Activated CD8-positive, alpha-beta memory T cell treated with anti-CD3 and anti-CD28 coated beads, Interleukin-2, amount 50 U/mL, for 24 hours (primary cell): ENCODE results near the gene ATG12.
"Not testable (repeated sequence)": the region's sequence is repeated elsewhere in the genome, so short reads cannot be mapped to it uniquely, and the experiment has no call there.

ENCODE experiments used
- DNase-seq: peaks from one replicate; pipeline ENCODE4 v3.0.0-alpha.2; 2020; ENCODE audit errors: extremely low read depth

Gene ATG12

DNA sequence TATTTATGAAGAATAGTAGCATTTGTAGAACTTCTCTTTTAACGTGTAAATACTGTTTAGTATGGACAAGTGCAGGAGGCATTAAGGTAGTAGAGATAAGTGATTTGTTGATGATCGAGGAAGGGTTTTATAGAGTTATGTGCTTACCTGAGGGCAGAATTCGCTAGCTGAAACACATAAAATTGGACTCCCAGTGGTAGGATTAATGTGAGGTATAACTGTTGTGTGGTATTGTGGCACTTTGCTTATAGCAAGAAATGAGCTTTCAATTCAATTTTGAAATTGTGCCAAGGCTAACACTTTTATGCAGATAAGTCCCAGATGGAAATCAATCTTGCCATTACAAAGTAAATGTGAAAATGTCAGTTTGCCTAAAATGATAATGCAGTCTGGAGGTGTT, 1.6 kb upstream of the ATG12 start:
- no peak for DNase-seq

GRCh38 chr5:115842089-115842935, 947 bp upstream of the ATG12 start:
- DNase-seq, result no peak

GRCh38 chr5:115840873-115841272, 492 bp downstream of the ATG12 start:
- no peak for DNase-seq

DNA sequence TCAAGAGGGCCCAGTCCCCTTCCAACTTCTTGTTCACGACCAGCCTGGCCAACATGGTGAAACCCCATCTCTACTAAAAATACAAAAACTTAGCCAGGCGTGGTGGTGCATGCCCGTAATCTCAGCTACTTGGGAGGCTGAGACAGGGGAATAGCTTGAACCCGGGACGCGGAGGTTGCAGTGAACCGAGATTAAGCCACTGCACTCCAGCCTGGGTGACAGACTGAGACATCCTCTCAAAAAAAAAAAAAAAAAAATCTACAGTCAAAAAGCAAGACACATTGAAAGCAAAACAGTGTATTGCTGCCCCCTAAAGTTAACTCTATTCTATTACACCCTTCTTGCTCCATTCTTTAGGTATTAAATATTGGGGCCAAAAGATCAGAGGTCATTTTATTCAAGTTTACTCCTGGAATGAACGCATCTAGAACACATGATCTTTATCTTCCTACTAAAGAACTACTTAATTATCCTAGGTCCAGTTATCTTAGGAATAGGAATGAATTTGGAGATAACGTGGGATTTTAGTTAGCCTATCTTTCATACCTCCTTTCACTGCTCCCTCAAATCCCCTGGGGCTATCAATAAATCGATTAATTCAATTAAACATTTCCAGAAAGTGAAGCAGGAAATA, 2.4 kb downstream of the ATG12 start:
- no peak for DNase-seq

DNA sequence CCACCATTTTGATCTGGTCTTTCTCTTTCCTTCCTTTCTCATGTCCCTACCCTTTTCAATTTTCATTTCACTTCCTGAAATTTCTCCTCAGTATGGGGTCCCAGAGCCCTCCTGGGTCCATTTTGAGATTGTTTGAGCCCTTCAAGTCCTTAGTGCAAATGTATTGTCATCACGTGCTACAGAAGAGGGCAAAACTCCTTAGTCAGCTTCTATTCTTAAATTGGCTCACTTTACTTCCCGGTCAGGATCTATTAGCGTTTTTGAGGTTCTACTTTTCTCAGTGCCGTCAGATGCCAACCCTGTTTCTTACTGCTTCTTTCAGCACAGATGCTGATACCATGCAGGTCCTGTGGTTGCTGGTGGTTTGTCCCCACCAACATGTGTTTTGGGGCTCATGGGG, 5.9 kb downstream of the ATG12 start:
- no peak for DNase-seq

DNA sequence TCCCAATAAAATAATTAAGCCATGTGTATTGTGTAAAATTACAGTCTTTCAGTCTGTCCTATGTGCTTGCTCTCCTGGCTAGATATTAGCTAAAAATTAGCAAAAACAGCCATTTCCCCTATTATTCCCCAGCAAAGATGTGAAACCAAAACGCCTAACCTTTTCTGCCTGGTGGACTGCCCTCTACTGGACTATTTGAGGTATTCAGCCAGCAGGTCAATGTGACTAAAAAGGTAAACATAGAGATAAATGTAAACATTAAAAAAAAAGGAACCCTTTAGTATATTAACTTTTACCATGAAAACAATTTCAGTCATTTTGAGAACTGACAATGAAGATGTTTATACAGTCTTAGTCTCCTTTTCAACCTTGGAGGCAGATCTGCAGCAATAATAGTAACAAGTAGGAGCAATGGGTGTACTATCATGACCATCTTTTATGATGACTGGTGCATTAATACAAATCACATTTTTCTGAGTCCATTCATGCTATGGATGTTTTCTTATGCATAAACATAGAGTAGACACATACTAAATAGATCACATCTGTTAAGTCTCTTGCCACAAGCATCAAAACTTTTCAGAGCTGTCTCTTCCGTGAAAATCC, 10.1 kb downstream of the ATG12 start:
- DNase-seq, result no peak

- no peak for DNase-seq
Observed at GRCh38 chr5:115829913-115830312, 11.5 kb downstream of the ATG12 start.

GRCh38 chr5:115825948-115826347, 15.4 kb downstream of the ATG12 start:
- no peak for DNase-seq

- DNase-seq, result not testable (repeated sequence)
Observed at GRCh38 chr5:115824983-115825382, 16.4 kb downstream of the ATG12 start.

GRCh38 chr5:115820846-115821245, 20.5 kb downstream of the ATG12 start:
- no peak for DNase-seq

GRCh38 chr5:115818821-115819220, 22.5 kb downstream of the ATG12 start:
- no peak for DNase-seq

GRCh38 chr5:115817386-115817785, 24.0 kb downstream of the ATG12 start:
- DNase-seq, result no peak

DNA sequence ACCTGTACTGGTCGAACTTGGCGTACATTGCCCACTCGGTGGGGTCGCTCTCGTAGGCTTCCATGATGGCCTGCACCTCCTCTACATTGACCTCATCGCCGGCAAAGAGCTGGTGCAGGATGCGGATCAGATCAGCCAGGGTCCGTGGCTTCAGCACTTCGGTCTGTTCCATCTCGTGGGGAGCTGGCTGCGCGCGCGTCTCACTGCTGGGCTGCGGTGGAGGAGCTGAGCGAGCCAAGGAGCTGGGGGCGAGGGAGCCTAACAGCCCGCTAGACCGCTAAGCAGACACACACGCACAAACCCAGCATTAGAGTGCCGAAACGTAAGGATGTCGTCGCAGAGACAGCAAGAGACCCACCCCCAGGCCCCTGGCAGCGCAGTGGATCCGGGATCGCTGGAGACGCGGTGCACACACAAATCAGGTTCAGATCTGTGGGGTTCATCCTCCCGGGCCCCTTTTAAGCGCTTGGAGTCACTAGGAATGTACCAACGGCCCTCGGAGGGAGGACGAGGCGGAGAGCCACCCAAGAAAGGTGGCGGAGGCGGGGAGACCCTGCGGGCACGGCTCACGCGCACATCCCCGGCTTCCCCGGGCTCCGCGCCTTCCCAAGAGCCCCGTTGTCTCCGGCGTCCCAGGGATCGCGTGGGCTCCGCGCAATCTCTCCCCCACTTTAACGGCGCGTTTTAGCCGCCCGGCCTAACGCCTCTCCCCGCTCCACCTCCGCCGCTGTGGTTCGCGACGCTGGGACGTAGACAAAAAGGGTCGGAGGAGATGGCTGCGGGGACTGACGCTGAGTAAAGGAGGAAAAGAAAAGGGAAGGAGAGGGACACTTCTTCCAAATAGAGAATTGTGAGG, 24.9 kb downstream of the ATG12 start, which contains the start of gene CDO1:
CDO1 (minus strand) TSS at position 434 of the 856 bp plus-strand sequence; CDS start at position 172, 262 bp downstream.
- DNase-seq, result no peak

DNA sequence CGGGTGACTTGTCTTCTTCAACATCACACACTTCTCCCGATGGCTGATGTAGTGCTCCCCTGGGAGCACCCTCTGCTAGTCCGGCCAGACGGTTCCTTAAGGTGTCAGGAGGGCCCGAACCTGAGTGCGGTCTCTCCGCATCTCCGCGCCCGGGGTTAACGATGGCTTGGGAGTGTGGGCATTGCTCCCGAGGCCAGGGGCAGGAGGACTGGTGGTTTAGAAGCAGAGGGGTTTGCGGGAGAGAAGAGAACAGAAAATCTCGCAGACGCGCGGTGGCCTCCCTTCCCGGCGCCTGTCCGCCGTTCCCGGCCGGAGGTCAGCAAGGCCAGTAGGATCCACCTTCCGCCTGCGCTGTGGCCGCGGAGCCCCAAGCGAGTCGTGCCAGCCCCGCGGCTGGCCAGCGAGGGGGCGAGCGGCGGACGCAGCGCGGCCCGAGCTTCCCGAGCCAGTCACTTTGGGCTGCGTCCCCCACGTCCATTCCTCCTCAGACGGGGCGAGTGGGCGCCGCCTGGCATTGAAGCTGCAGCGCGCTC, 25.6 kb downstream of the ATG12 start:
- no peak for DNase-seq

GRCh38 chr5:115815006-115815692, 26.2 kb downstream of the ATG12 start:
- DNase-seq, result no peak

GRCh38 chr5:115813719-115814118, 27.6 kb downstream of the ATG12 start:
- DNase-seq, result no peak

GRCh38 chr5:115812372-115812771, 29.0 kb downstream of the ATG12 start:
- no peak for DNase-seq

DNA sequence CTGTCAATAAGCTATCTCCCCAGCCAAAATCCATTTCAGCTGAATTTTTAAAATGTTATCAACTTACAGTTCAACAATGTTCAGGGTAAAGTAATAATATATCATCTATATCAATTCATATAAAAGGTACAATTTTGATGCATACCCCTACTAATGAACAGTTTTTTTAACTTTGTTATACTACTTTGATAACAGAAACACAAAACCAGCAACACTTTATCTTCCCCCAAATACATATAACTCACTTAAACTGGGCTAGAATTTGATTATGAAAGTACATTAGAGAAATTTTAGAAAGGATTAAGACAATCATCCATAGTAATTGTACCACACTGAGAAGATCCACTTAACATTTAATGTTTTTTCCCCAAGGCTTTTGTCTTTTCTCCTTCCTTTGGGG, 30.0 kb downstream of the ATG12 start:
- DNase-seq, result no peak

- no peak for DNase-seq
Observed at GRCh38 chr5:115810761-115811160, 30.6 kb downstream of the ATG12 start.

DNA sequence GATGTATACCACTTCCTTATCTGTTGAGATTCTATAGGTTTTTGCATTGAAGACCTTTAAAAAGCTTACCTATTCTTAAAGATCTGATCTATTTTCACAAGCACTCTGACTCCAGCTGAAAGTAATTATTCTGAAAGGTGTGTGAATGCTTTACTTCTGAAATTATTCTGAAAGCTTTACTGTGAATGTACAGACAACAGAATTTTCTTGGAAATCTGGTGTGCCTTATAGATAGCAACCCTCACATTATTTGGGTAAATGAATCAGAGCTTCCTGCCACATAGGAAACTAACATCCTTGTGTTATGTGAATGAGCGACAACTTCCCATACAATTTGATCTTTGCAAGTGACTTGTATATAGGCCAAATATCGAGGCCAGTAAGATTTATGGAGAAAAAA, 31.4 kb downstream of the ATG12 start:
- no peak for DNase-seq

- DNase-seq, result not testable (repeated sequence)
Observed at GRCh38 chr5:115808066-115808465, 33.3 kb downstream of the ATG12 start.
